GM04504 (cell line): Measurements from ENCODE around the gene ARAP1.

Experiments
- DNase-seq: peaks from one replicate; pipeline ENCODE4 v3.0.0-alpha.2; 2012; ENCODE audit warnings: low read depth

Gene ARAP1

DNA sequence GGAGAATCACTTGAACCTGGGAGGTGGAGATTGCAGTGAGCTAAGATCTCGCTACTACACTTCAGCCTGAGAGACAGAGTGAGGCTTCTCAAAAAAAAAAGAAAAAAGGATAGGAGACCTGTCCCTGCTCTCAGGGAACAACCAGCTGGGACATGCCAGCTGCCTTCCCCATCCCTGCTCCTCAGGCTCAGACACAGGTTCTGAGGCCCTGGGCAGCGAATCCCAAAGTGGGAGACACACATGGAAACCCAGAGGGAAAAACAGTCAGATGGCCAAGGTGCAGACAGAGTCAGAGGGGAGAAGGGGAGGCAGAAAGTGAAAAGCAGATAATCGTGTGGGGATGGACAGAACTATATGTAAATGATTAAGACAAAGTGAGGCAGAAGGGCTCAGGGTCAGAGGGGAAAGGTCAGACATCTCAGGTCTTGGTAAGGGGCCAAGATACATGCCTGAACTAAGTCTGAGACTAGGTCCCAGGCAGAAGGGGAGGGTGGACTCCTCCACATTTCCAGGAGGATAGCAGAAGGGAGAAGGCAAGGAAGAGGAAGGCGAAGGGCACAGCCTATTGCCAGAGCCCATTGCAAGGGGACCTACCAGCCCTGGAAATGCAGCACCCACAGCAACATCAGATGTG lies 27.4 kb upstream of the ARAP1 start:
- DNase-seq = no peak

DNA sequence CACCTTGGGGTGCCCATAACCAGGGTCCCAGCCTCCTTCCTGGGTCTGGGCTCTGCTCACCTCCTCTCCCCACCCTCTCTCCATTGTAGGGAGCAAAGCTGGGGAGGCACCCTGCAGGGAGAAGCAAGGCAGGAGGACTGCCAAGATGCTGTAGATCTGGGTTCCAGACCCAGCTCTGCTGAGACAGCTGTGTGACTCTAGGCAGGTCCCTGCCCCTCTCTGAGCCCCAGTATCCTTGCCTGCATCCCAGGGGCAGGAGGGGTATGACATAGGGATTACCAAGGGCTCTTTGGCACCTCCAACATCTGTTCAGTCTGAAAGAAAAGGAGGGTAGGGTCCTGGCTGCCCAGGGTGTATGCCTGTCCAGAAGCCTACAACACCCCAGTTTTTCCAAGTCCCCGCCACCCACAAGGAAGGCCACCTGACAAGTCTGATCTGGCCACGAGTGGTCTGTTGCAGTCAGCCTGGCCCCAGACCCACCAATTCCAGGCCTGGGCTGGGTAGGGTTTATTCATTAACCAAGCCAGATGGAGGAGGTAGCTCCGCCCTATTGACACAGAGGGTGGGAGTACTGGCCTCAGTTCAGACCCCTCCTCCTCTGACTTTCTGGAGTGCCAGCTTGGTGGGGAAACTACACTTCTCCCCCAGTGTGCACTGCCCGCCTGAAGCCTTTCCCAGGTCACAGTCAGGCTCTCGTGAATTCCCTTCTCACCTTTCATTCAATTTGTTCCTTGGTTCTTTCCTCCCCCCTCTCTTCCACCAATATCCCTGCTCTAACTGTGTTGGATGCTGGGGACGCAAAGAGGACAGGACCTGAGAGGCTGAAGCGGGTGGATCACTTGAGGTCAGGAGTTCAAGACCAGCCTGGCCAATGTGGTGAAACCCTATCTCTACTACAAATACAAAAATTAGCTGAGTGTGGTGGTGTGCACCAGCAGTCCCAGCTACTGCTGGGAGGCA lies 26.6 kb upstream of the ARAP1 start:
- no peak for DNase-seq

GRCh38 chr11:72777755-72778278 lies 25.6 kb upstream of the ARAP1 start:
- DNase-seq = no peak

DNA sequence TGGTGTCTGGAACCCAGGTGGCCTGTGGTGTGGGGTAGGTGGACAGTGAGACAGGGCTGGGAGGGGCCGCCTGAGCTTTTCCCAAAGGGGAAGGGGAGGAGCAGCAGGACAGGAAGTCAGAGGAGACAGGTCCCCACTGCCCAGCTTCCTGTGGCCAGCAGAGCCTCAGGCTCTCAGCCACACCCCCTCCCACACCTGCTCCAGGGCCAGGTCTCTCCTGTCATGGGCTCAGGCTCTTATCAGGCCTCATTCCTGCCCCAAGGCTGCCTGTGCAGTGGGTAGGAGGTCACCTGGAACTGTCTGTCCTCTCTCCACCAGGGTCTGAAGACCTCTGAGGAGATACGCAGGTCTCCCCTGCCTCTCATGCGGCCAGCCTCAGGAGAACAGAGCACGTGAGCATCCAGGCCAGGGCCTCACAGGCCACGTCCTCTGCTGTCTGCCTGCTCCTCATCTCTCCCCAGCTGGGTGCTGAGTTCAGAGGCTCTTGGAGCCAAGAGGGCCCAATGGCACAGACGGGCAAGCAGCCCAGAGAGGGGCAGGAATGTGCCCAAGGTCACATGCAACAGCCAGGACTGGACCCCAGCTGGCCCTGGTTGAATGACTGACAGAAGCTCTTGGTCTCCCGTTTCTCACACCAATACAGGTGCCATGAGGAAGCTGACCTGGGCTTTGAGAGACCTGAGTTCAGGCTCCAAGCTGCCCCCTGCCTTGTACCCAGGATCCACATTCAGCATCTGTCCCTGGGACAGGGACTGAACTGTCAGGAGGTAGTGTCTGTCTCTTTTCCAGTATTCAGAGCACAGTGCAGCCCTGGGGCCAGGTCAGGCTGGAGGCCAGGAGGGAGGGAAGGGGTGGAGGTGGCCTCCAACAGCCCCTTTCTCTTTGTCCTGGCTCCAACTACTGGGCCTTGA lies 24.9 kb upstream of the ARAP1 start:
- DNase-seq = no peak

DNA sequence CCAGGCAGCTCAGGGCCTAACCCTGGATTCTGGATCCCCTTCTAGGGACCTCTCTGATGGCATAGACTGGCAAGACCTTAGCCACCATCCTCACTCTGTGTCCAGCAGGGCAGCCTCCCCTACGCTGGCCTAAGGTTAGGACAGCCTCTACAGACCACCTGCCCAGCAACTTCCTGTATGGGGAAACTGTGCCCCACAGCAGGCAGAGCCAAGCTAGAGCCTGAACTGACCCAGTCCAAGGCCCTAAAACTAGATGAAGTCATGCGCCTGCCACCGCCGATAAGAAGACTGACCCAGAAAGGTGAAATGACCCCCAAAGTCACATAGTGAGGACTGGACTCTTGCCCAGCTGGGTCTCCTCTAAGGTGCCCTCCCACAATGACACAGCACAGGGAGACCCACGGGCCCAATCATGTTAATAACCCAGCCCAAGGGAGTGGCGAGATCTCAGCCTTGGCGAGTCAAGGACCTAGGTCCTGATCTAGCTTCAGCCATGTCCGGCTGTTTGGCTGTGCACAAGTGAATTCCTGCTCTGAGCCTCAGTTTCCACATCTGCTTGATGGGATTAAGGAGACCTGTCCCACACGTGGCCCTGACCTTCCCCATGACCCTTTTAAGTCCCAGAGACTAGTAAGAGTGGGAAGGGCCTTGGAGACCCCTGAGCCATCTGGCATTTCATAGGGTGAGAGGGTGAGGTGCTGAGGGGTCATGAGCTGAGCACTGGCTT lies 24.1 kb upstream of the ARAP1 start:
- DNase-seq = no peak

GRCh38 chr11:72775288-72776110 lies 23.3 kb upstream of the ARAP1 start:
- DNase-seq = no peak

- DNase-seq = no peak
These were observed 22.3 kb upstream of the ARAP1 start for GRCh38 chr11:72774499-72774898.

DNA sequence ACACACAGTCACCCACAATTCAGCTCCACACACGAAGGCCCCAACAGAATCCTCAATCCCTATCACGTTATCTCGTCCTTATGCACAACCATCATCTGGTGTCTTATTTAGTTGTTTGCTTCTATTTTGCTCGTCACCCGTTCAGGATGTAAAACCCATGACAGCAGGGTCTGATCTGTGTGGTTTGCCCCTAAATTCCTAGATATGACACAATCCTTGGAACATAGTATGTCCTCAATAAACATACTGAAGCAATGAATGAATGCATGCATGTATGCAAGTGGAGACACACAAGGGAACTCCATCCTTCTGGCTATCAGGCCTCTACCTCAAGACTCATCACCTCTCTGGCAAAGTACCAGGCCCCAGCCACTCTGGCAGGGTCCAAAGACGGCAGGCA lies 21.5 kb upstream of the ARAP1 start:
- DNase-seq = no peak

- DNase-seq = peak; percentile 70
These were observed 21.1 kb upstream of the ARAP1 start for GRCh38 chr11:72773291-72773690.

- no peak for DNase-seq
These were observed 19.9 kb upstream of the ARAP1 start for GRCh38 chr11:72772059-72772458.

- no peak for DNase-seq
These were observed 19.3 kb upstream of the ARAP1 start for GRCh38 chr11:72771507-72771906.

- no peak for DNase-seq
These were observed 18.6 kb upstream of the ARAP1 start for GRCh38 chr11:72770799-72771198.

DNA sequence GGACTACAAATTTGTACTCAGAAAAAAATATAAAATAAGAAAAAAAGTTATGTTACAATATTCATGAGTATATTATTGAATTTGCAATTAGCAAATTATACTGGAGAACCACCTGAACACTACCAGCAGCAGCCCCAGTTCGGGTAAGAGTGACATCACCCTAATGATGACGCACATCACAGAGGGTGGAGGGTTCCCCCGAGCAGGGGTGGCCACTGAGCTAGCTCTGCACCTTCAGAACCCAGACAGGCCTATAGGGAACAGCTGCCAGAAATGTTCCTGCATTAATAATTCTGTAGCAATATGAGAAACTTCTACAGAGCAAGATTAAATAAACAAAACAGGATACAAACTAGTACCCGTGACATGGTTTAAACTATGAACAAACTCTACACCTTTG lies 17.5 kb upstream of the ARAP1 start:
- DNase-seq = no peak

GRCh38 chr11:72768581-72768980 lies 16.4 kb upstream of the ARAP1 start:
- DNase-seq = no peak

DNA sequence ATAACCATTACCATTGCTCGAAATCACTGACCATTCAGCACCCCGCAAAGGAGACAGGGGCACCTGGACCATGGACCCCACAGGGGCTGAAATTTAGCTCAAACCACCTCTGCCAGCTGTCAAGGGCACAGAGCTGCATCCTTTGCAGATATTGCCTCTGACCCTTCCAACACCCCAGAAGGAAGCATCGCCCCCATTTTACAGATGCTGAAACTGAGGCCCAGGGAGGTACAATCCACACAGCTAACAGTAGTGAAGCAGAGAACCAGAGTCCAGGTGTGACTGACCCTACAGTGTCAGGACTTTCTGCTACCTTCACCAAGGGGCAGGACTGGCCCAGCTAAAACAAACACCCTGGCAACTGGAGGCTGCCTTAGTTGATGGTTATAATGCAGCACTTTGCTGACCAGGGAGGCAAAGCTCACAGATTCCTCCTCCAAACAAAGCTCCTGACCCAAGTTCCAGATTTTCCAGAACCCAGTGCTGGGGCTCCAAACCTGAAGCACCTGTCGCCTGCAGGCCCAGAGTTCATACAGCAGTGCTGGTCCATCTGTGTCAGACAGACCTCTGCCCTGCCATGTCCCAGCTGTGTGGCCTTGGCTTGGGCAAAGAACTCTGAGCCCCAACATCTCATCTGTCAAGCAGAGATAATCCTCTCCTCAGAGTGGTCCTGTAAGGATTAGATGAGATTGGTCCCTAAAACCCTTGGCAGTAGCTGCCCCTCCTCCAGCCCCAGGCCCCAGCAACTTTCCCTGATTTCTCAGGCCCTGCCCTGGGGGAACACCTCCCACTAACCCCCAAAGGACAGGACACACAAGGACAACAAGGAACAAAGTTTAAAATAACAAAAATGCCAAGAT lies 15.2 kb upstream of the ARAP1 start:
- no peak for DNase-seq

DNA sequence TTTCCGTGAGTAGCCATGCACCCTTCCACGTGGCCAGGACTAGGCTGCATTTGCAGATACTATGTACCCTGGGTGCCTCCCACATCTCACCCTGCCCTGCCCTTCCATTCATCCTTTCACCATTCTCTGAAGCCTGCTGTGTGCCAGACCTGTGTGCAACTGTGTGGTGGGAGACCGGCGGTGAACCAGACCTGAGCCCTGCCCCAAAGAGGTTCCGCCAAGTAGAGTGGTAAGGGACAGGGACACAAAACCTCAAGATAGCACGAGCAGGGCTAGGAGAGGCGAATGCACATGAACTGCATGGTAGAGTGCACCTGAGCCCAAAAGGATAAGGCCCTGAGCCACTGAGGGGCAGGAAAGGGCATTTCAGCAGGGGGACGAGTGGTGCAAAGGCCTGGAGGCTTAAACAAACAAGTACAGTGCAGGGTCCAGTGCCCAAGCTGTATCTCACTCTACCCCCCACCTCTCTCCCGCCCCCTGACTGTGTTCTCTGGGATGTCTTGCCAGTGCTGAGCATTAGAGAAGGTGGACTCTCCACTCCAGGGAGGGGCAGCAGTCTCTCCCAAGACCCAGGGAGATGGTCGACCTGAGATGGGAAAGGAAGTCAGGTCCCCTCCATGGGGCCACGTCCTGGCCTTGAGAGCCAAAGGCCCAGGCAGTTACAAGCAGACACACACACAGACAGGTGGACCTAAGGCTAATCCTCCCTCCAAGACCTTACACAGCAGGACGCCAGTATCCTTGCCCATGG lies 14.1 kb upstream of the ARAP1 start:
- DNase-seq = no peak

GRCh38 chr11:72764503-72764902 lies 12.3 kb upstream of the ARAP1 start:
- DNase-seq = no peak

GRCh38 chr11:72763823-72764222 lies 11.6 kb upstream of the ARAP1 start:
- no peak for DNase-seq
